MM.1S (cell line): ENCODE measurements around the gene ETFB.

Source experiments
- EZH2phosphoT487 ChIP-seq: fragments of 300-600 bp; sonication (generic); IDR thresholded peaks from 2 replicates; pipeline ENCODE4 v1.6.1; 2018; ENCODE audit warnings: antibody characterized with exemption, low read length
- TF ChIP-seq, protein P1 (sequence below): fragments of 300-600 bp; sonication (generic); IDR thresholded peaks from 2 replicates; pipeline ENCODE4 v1.5.1; 2016; ENCODE audit warnings: antibody characterized with exemption, low read length, mixed read lengths

DNA sequence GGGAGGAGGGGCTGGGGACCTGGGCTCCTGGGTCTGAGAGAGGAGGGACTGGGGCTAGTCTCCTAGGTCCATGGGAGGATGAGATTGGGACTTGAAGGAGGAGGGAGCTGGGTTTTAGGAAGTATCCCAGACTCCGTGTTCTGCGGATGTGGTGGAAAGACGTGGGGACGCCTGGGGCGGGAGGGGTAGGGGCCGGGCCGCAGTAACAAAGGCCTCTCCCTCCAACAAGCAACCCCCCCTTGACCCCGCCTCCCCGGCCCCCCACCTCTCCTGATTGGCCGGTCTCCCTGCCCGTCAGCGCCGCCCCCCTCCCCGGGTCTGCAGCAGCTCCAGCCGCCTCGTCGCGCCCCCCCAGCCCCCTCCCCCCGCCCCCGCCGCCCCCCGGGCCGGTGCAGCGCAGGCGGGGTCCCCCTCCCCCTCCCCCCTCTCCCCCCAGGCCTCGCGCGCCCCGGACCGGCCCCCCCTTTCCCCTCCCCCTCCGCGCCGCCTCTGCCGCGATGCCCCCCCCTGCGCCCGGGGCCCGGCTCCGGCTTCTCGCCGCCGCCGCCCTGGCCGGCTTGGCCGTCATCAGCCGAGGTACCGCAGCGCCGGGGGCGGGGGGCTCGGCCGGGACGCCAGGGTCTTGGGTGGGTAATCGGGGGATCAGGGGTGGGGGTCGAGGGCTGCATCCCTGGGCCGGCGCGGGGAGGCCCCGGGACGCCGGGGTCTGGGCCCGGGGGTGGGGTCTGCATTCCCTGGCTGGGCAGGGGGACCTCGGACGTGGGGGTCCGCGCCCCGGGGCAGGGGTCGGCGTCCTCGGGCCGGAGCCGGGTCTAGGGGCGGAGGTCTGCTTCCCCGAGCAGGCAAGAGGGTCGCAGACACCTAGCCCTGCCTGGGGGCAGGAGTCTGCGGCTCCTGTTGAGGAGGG is 54.6 kb downstream of the ETFB start, which contains the start of gene IGLON5:
- TF ChIP-seq, protein P1, sequence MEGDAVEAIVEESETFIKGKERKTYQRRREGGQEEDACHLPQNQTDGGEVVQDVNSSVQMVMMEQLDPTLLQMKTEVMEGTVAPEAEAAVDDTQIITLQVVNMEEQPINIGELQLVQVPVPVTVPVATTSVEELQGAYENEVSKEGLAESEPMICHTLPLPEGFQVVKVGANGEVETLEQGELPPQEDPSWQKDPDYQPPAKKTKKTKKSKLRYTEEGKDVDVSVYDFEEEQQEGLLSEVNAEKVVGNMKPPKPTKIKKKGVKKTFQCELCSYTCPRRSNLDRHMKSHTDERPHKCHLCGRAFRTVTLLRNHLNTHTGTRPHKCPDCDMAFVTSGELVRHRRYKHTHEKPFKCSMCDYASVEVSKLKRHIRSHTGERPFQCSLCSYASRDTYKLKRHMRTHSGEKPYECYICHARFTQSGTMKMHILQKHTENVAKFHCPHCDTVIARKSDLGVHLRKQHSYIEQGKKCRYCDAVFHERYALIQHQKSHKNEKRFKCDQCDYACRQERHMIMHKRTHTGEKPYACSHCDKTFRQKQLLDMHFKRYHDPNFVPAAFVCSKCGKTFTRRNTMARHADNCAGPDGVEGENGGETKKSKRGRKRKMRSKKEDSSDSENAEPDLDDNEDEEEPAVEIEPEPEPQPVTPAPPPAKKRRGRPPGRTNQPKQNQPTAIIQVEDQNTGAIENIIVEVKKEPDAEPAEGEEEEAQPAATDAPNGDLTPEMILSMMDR, result no peak
- no peak for TF ChIP-seq EZH2phosphoT487
